Ishikawa (cell line): Measurements from ENCODE around the gene NPAS3.

Source experiments
- CREB1 ChIP-seq: IDR thresholded peaks from 2 replicates; pipeline ENCODE4 v1.6.1; 2012; ENCODE audit warnings: low read depth
- EGR1 ChIP-seq: IDR thresholded peaks from 2 replicates; pipeline ENCODE4 v1.6.1; 2012
- EP300 ChIP-seq: IDR thresholded peaks from 2 replicates; pipeline ENCODE4 v1.6.1; 2012; ENCODE audit warnings: borderline replicate concordance
- FOXM1 ChIP-seq: IDR thresholded peaks from 2 replicates; pipeline ENCODE4 v1.6.1; 2012; ENCODE audit warnings: low read depth, borderline replicate concordance
- TAF1 ChIP-seq: IDR thresholded peaks from 2 replicates; pipeline ENCODE4 v1.6.1; 2012; ENCODE audit warnings: low read depth, mild to moderate bottlenecking
- YY1 ChIP-seq: IDR thresholded peaks from 2 replicates; pipeline ENCODE4 v1.6.1; 2012; ENCODE audit warnings: low read depth

DNA sequence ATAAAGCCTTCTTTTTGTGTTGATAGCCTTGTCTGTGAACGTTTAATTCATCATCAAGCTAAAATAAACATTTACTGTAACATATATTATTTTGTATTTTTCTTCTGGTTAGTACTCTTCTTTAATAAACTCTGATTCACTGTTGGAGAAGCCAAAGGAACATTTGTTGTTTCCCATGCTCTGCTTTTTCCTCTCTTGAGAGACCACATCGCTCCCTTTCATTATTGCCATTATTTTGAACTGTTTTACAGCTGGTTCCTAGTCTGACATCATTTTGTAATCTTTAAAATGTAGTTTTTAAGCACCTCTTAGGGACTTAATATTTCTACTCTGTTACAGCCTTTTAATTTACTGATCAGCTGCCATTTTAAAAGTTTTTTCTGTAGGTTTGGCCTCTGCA is 301.8 kb downstream of the NPAS3 start:
- TF ChIP-seq CREB1, result no peak
- no peak for TF ChIP-seq YY1
- TF ChIP-seq EGR1, result no peak
- TF ChIP-seq FOXM1, result no peak
- no peak for TF ChIP-seq EP300
- no peak for TF ChIP-seq TAF1
